ENCODE measurements around the gene GALK1.

The GALK1 gene

GRCh38 chr17:75748706-75749105 lies 16.3 kb downstream of the GALK1 start:
- Histone ChIP-seq H3K9me3 (replicated peaks; ENCODE audit: insufficient read depth, low read length) (no peaks in the 10 kb centered on the region), H3K4me1 (ENCODE audit: low read length) (no peaks in the 10 kb centered on the region), H3K4me2 (ENCODE audit: low read depth, low read length) (no peak overlapping the region), H2AFZ (ENCODE audit: low read length) (no peak overlapping the region), H3K79me2 (ENCODE audit: low read length) (no peaks in the 10 kb centered on the region), H3K4me3 (ENCODE audit: low read length) (no peak overlapping the region), H3F3A (ENCODE audit: insufficient read depth, low read length) (no peaks in the 10 kb centered on the region), H3K27ac (ENCODE audit: low read length) (no peak overlapping the region), H3K9me2 (replicated peaks; ENCODE audit: insufficient read depth, low read length) (no peaks in the 10 kb centered on the region), H3K36me3 (replicated peaks; ENCODE audit: insufficient read depth, low read length) (no peaks in the 10 kb centered on the region), H3K9ac (ENCODE audit: low read length) (no peak overlapping the region), H3K27me3 (replicated peaks; ENCODE audit: insufficient read depth, low read length) (no peaks in the 10 kb centered on the region), H4K20me1 (ENCODE audit: insufficient read depth, low read length) (no peaks in the 10 kb centered on the region)
- no peak for DNase-seq
- TF ChIP-seq, protein P1, sequence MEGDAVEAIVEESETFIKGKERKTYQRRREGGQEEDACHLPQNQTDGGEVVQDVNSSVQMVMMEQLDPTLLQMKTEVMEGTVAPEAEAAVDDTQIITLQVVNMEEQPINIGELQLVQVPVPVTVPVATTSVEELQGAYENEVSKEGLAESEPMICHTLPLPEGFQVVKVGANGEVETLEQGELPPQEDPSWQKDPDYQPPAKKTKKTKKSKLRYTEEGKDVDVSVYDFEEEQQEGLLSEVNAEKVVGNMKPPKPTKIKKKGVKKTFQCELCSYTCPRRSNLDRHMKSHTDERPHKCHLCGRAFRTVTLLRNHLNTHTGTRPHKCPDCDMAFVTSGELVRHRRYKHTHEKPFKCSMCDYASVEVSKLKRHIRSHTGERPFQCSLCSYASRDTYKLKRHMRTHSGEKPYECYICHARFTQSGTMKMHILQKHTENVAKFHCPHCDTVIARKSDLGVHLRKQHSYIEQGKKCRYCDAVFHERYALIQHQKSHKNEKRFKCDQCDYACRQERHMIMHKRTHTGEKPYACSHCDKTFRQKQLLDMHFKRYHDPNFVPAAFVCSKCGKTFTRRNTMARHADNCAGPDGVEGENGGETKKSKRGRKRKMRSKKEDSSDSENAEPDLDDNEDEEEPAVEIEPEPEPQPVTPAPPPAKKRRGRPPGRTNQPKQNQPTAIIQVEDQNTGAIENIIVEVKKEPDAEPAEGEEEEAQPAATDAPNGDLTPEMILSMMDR (IDR thresholded peaks at IDR 0.05; ENCODE audit: low read length) = no peak
- TF ChIP-seq EZH2phosphoT487 (IDR thresholded peaks at IDR 0.05; ENCODE audit: low read length) = no peak
- no peak for TF ChIP-seq EZH2 (optimal IDR thresholded peaks at IDR 0.05; ENCODE audit: low read depth, low read length)

DNA sequence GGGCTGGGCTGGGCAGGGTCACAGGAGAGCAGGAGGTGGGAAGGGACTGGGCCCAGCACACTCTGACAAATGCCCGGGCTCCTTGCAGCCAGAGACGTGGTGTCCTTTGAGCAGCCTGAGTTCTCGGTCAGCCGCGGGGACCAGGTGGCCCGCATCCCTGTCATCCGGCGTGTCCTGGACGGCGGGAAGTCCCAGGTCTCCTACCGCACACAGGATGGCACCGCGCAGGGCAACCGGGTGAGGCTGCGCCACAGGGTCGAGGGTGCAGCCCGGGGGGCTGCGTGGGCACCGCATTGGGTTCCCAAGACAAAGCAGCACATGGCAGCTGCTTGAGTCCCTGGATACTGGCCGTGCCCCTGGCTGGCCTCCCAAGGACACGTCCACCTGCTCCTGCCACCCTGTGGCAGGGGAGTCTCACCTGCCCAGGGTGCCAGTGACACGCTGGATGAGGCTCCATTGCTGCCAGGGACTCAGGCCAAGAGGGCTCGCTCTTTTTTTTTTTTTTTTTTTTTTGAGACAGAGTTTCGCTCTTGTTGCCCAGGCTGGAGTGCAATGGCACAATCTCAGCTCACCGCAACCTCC lies 21.3 kb downstream of the GALK1 start:
- H3F3A ChIP-seq (ENCODE audit: insufficient read depth, low read length) = no peaks in the 10 kb centered on the region
- no peak overlapping the region for H3K9ac ChIP-seq (ENCODE audit: low read length)
- H3K9me3 ChIP-seq (replicated peaks; ENCODE audit: insufficient read depth, low read length) = no peaks in the 10 kb centered on the region
- no peak for DNase-seq
- H2AFZ ChIP-seq (ENCODE audit: low read length) = no peak overlapping the region
- H4K20me1 ChIP-seq (ENCODE audit: insufficient read depth, low read length) = no peaks in the 10 kb centered on the region
- no peaks in the 10 kb centered on the region for H3K9me2 ChIP-seq (replicated peaks; ENCODE audit: insufficient read depth, low read length)
- H3K79me2 ChIP-seq (ENCODE audit: low read length) = no peaks in the 10 kb centered on the region
- no peak for TF ChIP-seq EZH2 (optimal IDR thresholded peaks at IDR 0.05; ENCODE audit: low read depth, low read length)
- H3K27ac ChIP-seq (ENCODE audit: low read length) = no peak overlapping the region
- no peaks in the 10 kb centered on the region for H3K36me3 ChIP-seq (replicated peaks; ENCODE audit: insufficient read depth, low read length)
- no peak overlapping the region for H3K4me2 ChIP-seq (ENCODE audit: low read depth, low read length)
- H3K27me3 ChIP-seq (replicated peaks; ENCODE audit: insufficient read depth, low read length) = no peaks in the 10 kb centered on the region
- no peaks in the 10 kb centered on the region for H3K4me1 ChIP-seq (ENCODE audit: low read length)
- H3K4me3 ChIP-seq (ENCODE audit: low read length) = no peak overlapping the region

GRCh38 chr17:75742337-75742736 lies 22.7 kb downstream of the GALK1 start:
- no peak overlapping the region for H3K27ac ChIP-seq (ENCODE audit: low read length)
- no peak overlapping the region for H2AFZ ChIP-seq (ENCODE audit: low read length)
- no peaks in the 10 kb centered on the region for H3K9me2 ChIP-seq (replicated peaks; ENCODE audit: insufficient read depth, low read length)
- H3F3A ChIP-seq (ENCODE audit: insufficient read depth, low read length) = no peaks in the 10 kb centered on the region
- no peak overlapping the region for H3K4me3 ChIP-seq (ENCODE audit: low read length)
- TF ChIP-seq, protein P1 (IDR thresholded peaks at IDR 0.05; ENCODE audit: low read length) = no peak
- TF ChIP-seq EZH2 (optimal IDR thresholded peaks at IDR 0.05; ENCODE audit: low read depth, low read length) (no peak), EZH2phosphoT487 (IDR thresholded peaks at IDR 0.05; ENCODE audit: low read length) (no peak)
- H3K4me2 ChIP-seq (ENCODE audit: low read depth, low read length) = no peak overlapping the region
- no peaks in the 10 kb centered on the region for H3K36me3 ChIP-seq (replicated peaks; ENCODE audit: insufficient read depth, low read length)
- no peaks in the 10 kb centered on the region for H3K27me3 ChIP-seq (replicated peaks; ENCODE audit: insufficient read depth, low read length)
- H3K9me3 ChIP-seq (replicated peaks; ENCODE audit: insufficient read depth, low read length) = no peaks in the 10 kb centered on the region
- no peak overlapping the region for H3K9ac ChIP-seq (ENCODE audit: low read length)
- no peak for DNase-seq
- no peaks in the 10 kb centered on the region for H3K4me1 ChIP-seq (ENCODE audit: low read length)
- no peaks in the 10 kb centered on the region for H3K79me2 ChIP-seq (ENCODE audit: low read length)
- H4K20me1 ChIP-seq (ENCODE audit: insufficient read depth, low read length) = no peaks in the 10 kb centered on the region

- no peaks in the 10 kb centered on the region for H3K27me3 ChIP-seq (replicated peaks; ENCODE audit: insufficient read depth, low read length)
- H4K20me1 ChIP-seq (ENCODE audit: insufficient read depth, low read length) = no peaks in the 10 kb centered on the region
- H3K4me1 ChIP-seq (ENCODE audit: low read length) = no peaks in the 10 kb centered on the region
- no peaks in the 10 kb centered on the region for H3F3A ChIP-seq (ENCODE audit: insufficient read depth, low read length)
- H3K4me2 ChIP-seq (ENCODE audit: low read depth, low read length) = no peak overlapping the region
- H3K79me2 ChIP-seq (ENCODE audit: low read length) = no peaks in the 10 kb centered on the region
- H2AFZ ChIP-seq (ENCODE audit: low read length) = no peak overlapping the region
- H3K9me3 ChIP-seq (replicated peaks; ENCODE audit: insufficient read depth, low read length) = no peaks in the 10 kb centered on the region
- H3K4me3 ChIP-seq (ENCODE audit: low read length) = no peak overlapping the region
- H3K9me2 ChIP-seq (replicated peaks; ENCODE audit: insufficient read depth, low read length) = no peaks in the 10 kb centered on the region
- no peaks in the 10 kb centered on the region for H3K36me3 ChIP-seq (replicated peaks; ENCODE audit: insufficient read depth, low read length)
- H3K9ac ChIP-seq (ENCODE audit: low read length) = no peak overlapping the region
- no peak overlapping the region for H3K27ac ChIP-seq (ENCODE audit: low read length)
- TF ChIP-seq, protein P1 (IDR thresholded peaks at IDR 0.05; ENCODE audit: low read length) = no peak
- TF ChIP-seq EZH2 (optimal IDR thresholded peaks at IDR 0.05; ENCODE audit: low read depth, low read length) (no peak), EZH2phosphoT487 (IDR thresholded peaks at IDR 0.05; ENCODE audit: low read length) (no peak)
- DNase-seq = no peak
Measured at GRCh38 chr17:75740631-75741077, 24.3 kb downstream of the GALK1 start.
